Measurements from ENCODE around the gene ATG101. TPM values are rescaled to one million over a fixed set of nuclear protein-coding genes. Genes with fewer than 3 reads are reported as not detected.
"Not testable (repeated sequence)": the region's sequence is repeated elsewhere in the genome, so short reads cannot be mapped to it uniquely, and the experiment has no call there.

ATG101 gene
- total and polyA plus RNA-seq, 2 experiments from 2014 or later, result 27.7 to 60.3 TPM

GRCh38 chr12:52116222-52117125 lies 46.7 kb downstream of the ATG101 start:
- H3K27ac Mint-ChIP-seq, result peak overlapping the region; percentile 5

DNA sequence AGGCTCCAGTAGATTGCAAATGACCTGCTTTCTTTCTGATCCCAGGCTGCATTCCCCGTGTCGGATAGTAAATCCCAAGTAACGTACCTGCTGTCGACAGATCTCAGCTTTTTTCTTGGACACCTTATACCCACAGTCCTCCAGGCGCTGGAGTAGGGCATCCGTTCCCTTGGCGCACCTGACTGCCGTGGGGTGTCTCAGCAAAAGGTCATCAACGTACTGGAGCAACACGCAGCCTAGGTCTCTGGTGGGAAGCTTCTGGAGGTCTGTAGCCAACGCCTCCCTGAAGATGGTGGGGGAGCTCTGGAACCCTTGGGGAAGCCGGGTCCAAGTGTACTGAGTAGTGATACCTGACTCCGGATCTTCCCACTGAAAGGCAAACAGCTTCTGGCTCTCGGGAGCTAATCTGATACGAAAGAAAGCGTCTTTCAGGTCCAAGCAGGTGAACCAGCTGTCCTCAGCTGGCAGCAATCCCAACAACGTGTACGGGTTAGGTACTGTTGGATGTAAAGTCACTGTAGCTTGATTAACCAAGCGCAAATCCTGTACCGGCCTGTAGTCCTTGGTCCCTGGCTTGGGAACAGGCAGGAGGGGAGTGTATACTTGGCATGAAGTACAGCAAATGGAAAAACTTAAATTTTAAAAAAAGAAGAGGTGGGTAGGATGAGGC lies 48.2 kb downstream of the ATG101 start:
- not testable (repeated sequence) for H2AFZ ChIP-seq; H3K4me3 Mint-ChIP-seq; ATAC-seq; DNase-seq (ENCODE audit: low spot score); H3K27ac ChIP-seq (ENCODE audit: low read depth); H3K9me2 ChIP-seq (ENCODE audit: insufficient read depth); H3K27ac Mint-ChIP-seq; H3F3A ChIP-seq (replicated peaks; ENCODE audit: low read depth); H3K79me2 ChIP-seq (replicated peaks; ENCODE audit: insufficient read depth); H3K9me3 Mint-ChIP-seq; H3K4me3 ChIP-seq; H4K20me1 ChIP-seq (replicated peaks; ENCODE audit: insufficient read depth); H3K36me3 ChIP-seq (ENCODE audit: insufficient read depth); H3K4me2 ChIP-seq; H3K36me3 Mint-ChIP-seq (ENCODE audit: low read depth); H3K27me3 ChIP-seq (ENCODE audit: insufficient read depth)
- Mint-ChIP-seq H3K27me3 (ENCODE audit: insufficient read depth, low read depth, poor library complexity) (peaks cover 17% of the 10 kb centered on the region), H3K4me1 (peaks cover 52% of the 10 kb centered on the region)
- H3K4me1 ChIP-seq (ENCODE audit: insufficient read depth), result peaks cover 27% of the 10 kb centered on the region

More at GRCh38 chr12:52116222-52117125, 46.7 kb downstream of the ATG101 start:
- Histone ChIP-seq H3K4me1 (ENCODE audit: insufficient read depth) (peaks cover 17% of the 10 kb centered on the region), H2AFZ (peak overlapping the region; percentile 85; the same call in 1 of the 2 replicates)
- TF ChIP-seq, protein P1, sequence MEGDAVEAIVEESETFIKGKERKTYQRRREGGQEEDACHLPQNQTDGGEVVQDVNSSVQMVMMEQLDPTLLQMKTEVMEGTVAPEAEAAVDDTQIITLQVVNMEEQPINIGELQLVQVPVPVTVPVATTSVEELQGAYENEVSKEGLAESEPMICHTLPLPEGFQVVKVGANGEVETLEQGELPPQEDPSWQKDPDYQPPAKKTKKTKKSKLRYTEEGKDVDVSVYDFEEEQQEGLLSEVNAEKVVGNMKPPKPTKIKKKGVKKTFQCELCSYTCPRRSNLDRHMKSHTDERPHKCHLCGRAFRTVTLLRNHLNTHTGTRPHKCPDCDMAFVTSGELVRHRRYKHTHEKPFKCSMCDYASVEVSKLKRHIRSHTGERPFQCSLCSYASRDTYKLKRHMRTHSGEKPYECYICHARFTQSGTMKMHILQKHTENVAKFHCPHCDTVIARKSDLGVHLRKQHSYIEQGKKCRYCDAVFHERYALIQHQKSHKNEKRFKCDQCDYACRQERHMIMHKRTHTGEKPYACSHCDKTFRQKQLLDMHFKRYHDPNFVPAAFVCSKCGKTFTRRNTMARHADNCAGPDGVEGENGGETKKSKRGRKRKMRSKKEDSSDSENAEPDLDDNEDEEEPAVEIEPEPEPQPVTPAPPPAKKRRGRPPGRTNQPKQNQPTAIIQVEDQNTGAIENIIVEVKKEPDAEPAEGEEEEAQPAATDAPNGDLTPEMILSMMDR (conservative IDR thresholded peaks at IDR 0.05; ENCODE audit: low read depth in 2 of 2), result peak; percentile 41 to 50
- H3K4me3 ChIP-seq; H3K36me3 Mint-ChIP-seq (ENCODE audit: low read depth); H3K9me3 Mint-ChIP-seq; H4K20me1 ChIP-seq (replicated peaks; ENCODE audit: insufficient read depth); ATAC-seq; H3K27ac ChIP-seq (ENCODE audit: low read depth); H3K36me3 ChIP-seq (ENCODE audit: insufficient read depth); H3K79me2 ChIP-seq (replicated peaks; ENCODE audit: insufficient read depth); H3F3A ChIP-seq (replicated peaks; ENCODE audit: low read depth); H3K27me3 ChIP-seq (ENCODE audit: insufficient read depth); H3K9me2 ChIP-seq (ENCODE audit: insufficient read depth); H3K4me3 Mint-ChIP-seq; H3K4me2 ChIP-seq: not testable (repeated sequence)
- H3K27me3 Mint-ChIP-seq (ENCODE audit: insufficient read depth, low read depth, poor library complexity), result peaks cover 15% of the 10 kb centered on the region
- H3K4me1 Mint-ChIP-seq, result peaks cover 38% of the 10 kb centered on the region
- peak; percentile 67 for DNase-seq (ENCODE audit: low spot score)

- H3K4me1 ChIP-seq (ENCODE audit: insufficient read depth), result peaks cover 40% of the 10 kb centered on the region
- H3K27ac ChIP-seq (ENCODE audit: low read depth), result peak overlapping the region; percentile 76; the same call in 1 of the 2 replicates
- peaks cover 66% of the 10 kb centered on the region for H3K4me1 Mint-ChIP-seq
- peak overlapping the region; percentile 72 for H3K4me2 ChIP-seq
- TF ChIP-seq, protein P2, sequence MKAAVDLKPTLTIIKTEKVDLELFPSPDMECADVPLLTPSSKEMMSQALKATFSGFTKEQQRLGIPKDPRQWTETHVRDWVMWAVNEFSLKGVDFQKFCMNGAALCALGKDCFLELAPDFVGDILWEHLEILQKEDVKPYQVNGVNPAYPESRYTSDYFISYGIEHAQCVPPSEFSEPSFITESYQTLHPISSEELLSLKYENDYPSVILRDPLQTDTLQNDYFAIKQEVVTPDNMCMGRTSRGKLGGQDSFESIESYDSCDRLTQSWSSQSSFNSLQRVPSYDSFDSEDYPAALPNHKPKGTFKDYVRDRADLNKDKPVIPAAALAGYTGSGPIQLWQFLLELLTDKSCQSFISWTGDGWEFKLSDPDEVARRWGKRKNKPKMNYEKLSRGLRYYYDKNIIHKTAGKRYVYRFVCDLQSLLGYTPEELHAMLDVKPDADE (IDR thresholded peaks at IDR 0.05), result 0 out of 2 replicates have a peak, but pooled peaks have one; percentile 15
- TF ChIP-seq, protein P1 (conservative IDR thresholded peaks at IDR 0.05; ENCODE audit: low read depth in 2 of 2), result peak; percentile 85 to 90
- TF ChIP-seq REST (IDR thresholded peaks at IDR 0.05; ENCODE audit: unreplicated experiment), result no peak
- TF ChIP-seq POLR2AphosphoS5 (IDR thresholded peaks at IDR 0.05; ENCODE audit: low read depth), result 0 out of 2 replicates have a peak, but pooled peaks have one; percentile 40
- H3K79me2 ChIP-seq (replicated peaks; ENCODE audit: insufficient read depth), result no peaks in the 10 kb centered on the region
- peak overlapping the region; percentile 65; the same call in 1 of the 2 replicates for H3K27ac Mint-ChIP-seq
- peak overlapping the region; percentile 48 for H3K4me3 ChIP-seq
- peak overlapping the region; percentile 49; the same call in 1 of the 3 replicates for H3K4me3 Mint-ChIP-seq
- no peaks in the 10 kb centered on the region for H3K36me3 Mint-ChIP-seq (ENCODE audit: low read depth)
- peak overlapping the region; percentile 94 for H2AFZ ChIP-seq
- H4K20me1 ChIP-seq (replicated peaks; ENCODE audit: insufficient read depth), result no peaks in the 10 kb centered on the region
- H3K9me2 ChIP-seq (ENCODE audit: insufficient read depth), result 0 out of 2 replicates have a peak, but pooled peaks cover 3% of the 10 kb centered on the region
- H3K9me3 Mint-ChIP-seq, result no peaks in the 10 kb centered on the region; the same call in 2 of the 3 replicates
- no peaks in the 10 kb centered on the region for H3K36me3 ChIP-seq (ENCODE audit: insufficient read depth)
- ATAC-seq, result peak; percentile 90
- H3K27me3 ChIP-seq (ENCODE audit: insufficient read depth), result no peaks in the 10 kb centered on the region
- peak; percentile 95 for DNase-seq (ENCODE audit: low spot score)
- peaks cover 26% of the 10 kb centered on the region for H3K27me3 Mint-ChIP-seq (ENCODE audit: insufficient read depth, low read depth, poor library complexity)
- H3F3A ChIP-seq (replicated peaks; ENCODE audit: low read depth), result peaks cover 3% of the 10 kb centered on the region; the same call in 1 of the 2 replicates
Measured at GRCh38 chr12:52119398-52120254, 49.8 kb downstream of the ATG101 start.
